Endothelial cell of umbilical vein (primary cell): ENCODE results near the gene RYR2. TPM values are rescaled to one million over a fixed set of nuclear protein-coding genes. Genes with fewer than 3 reads are reported as not detected.

Experiments
- BruUV-seq: library from RNA; stranded (reverse); fragments of 400-500 nt; replicated peaks from 2 replicates; lab custom pipeline; 2021; lab: Mats Ljungman, UMichigan
- CTCF ChIA-PET: fragments of 300-600, 350-600 bp; sonication (Branson Sonifier 250); formaldehyde crosslinking; loops from one replicate; lab custom pipeline; 2021; ENCODE audit warnings: antibody characterized with exemption, inconsistent platforms; lab: Charles Lee
- POLR2A ChIA-PET: fragments of 300-600, 350-600 bp; sonication (Branson Sonifier 250); formaldehyde crosslinking; loops from one replicate; lab custom pipeline; 2021; ENCODE audit warnings: antibody characterized with exemption, inconsistent platforms; lab: Charles Lee
- DNase-seq: peaks from one replicate; pipeline ENCODE4 v3.0.0-alpha.2; 2011; ENCODE audit warnings: low read depth, low spot score
- FAIRE-seq: peaks from 2 replicates; lab custom pipeline; 2011; peaks lifted over from hg19 to GRCh38; lab: Jason Lieb, UNC
- H2AFZ ChIP-seq: 2 replicates; pipeline ENCODE4 v1.6.0; 2012; ENCODE audit warnings: low read depth, low read length, control low read depth, inconsistent platforms
- H3K27ac ChIP-seq: 2 replicates; pipeline ENCODE4 v1.5.1; 2011; ENCODE audit warnings: low read depth, mild to moderate bottlenecking, control low read depth, low read length, moderate library complexity; ENCODE audit not compliant: insufficient read depth
- H3K27me3 ChIP-seq, 2 experiments: 2 replicates each; pipeline versions ENCODE4 v1.6.0 to v1.6.1; 2011; ENCODE audit warnings: low read length in 2 of 2, mixed read lengths in 1 of 2; ENCODE audit not compliant: control insufficient read depth in 2 of 2, insufficient read depth in 2 of 2
- H3K36me3 ChIP-seq, 2 experiments: 2 replicates in 1 of 2; 3 replicates in 1 of 2; pipeline ENCODE4 v1.5.1; 2011; ENCODE audit warnings: low read length in 2 of 2, mild to moderate bottlenecking in 1 of 2, moderate library complexity in 1 of 2; ENCODE audit not compliant: control insufficient read depth in 2 of 2, insufficient read depth in 2 of 2; ENCODE audit errors: extremely low read depth in 1 of 2
- H3K4me1 ChIP-seq: 3 replicates; pipeline ENCODE4 v1.5.1; 2011; ENCODE audit warnings: mild to moderate bottlenecking, low read length; ENCODE audit not compliant: control insufficient read depth, insufficient read depth; ENCODE audit errors: extremely low read depth
- H3K4me2 ChIP-seq: 2 replicates; pipeline ENCODE4 v1.6.1; 2011; ENCODE audit warnings: low read length, control low read depth, mixed read lengths; ENCODE audit not compliant: insufficient read depth
- H3K4me3 ChIP-seq, 3 experiments: fragments of 200-600 bp in 1 of 3; sonication (generic), shearing (Covaris generic) in 1 of 3; replicated peaks in 1 of 3; 2 replicates each; pipeline ENCODE4 v1.5.1; 2011 to 2016; ENCODE audit warnings: control low read depth in 3 of 3, low read length in 3 of 3, mild to moderate bottlenecking in 2 of 3, inconsistent platforms in 1 of 3, low read depth in 1 of 3, moderate library complexity in 1 of 3; ENCODE audit not compliant: insufficient read depth in 1 of 3
- H3K79me2 ChIP-seq: 2 replicates; pipeline ENCODE4 v1.6.0; 2012; ENCODE audit warnings: low read length, inconsistent platforms; ENCODE audit not compliant: control insufficient read depth, insufficient read depth
- H3K9ac ChIP-seq: replicated peaks from 2 replicates; pipeline ENCODE3; 2011; ENCODE audit warnings: low read length, control low read depth; ENCODE audit not compliant: insufficient read depth; ENCODE audit errors: extremely low read depth
- H3K9me1 ChIP-seq: replicated peaks from 3 replicates; pipeline ENCODE4 v1.6.0; 2011; ENCODE audit warnings: mild to moderate bottlenecking, low read length; ENCODE audit not compliant: control insufficient read depth, insufficient read depth; ENCODE audit errors: extremely low read depth
- H3K9me3 ChIP-seq: replicated peaks from 2 replicates; pipeline ENCODE4 v1.5.1; 2012; ENCODE audit warnings: low read length, inconsistent platforms; ENCODE audit not compliant: control insufficient read depth, insufficient read depth
- H4K20me1 ChIP-seq: replicated peaks from 2 replicates; pipeline ENCODE3; 2011; ENCODE audit warnings: mild to moderate bottlenecking, low read length; ENCODE audit not compliant: control insufficient read depth, insufficient read depth; ENCODE audit errors: extremely low read depth
- CTCF ChIP-seq, 2 donors: IDR thresholded peaks; 1 replicate in 1 of 2; 2 replicates in 1 of 2; pipeline ENCODE4 v1.5.1; 2011; ENCODE audit warnings: low read length in 2 of 2, mild to moderate bottlenecking in 2 of 2, moderate library complexity in 2 of 2, control low read depth in 1 of 2, inconsistent platforms in 1 of 2, low read depth in 1 of 2; ENCODE audit not compliant: insufficient read depth in 1 of 2; ENCODE audit errors: extremely low read depth in 1 of 2
- EZH2 ChIP-seq: IDR thresholded peaks from 2 replicates; pipeline ENCODE4 v1.6.1; 2012; ENCODE audit warnings: borderline replicate concordance, low read depth, mild to moderate bottlenecking, moderate library complexity, low read length, inconsistent platforms; ENCODE audit not compliant: severe bottlenecking
- FOS ChIP-seq: IDR thresholded peaks from 2 replicates; pipeline ENCODE4 v1.6.1; 2011; ENCODE audit warnings: mild to moderate bottlenecking, low read length, moderate library complexity, borderline replicate concordance; ENCODE audit not compliant: insufficient read depth
- GATA2 ChIP-seq: IDR thresholded peaks from 2 replicates; pipeline ENCODE4 v1.7.0; 2011; ENCODE audit warnings: low read depth, mild to moderate bottlenecking, moderate library complexity, mixed read lengths, low read length; ENCODE audit not compliant: insufficient read length, insufficient read depth
- JUN ChIP-seq: IDR thresholded peaks from 2 replicates; pipeline ENCODE4 v1.6.1; 2011; ENCODE audit warnings: borderline replicate concordance, low read depth; ENCODE audit not compliant: insufficient read length, insufficient read depth
- MAX ChIP-seq: IDR thresholded peaks from 2 replicates; pipeline ENCODE4 v1.6.1; 2011; ENCODE audit not compliant: insufficient read depth, insufficient read length
- MYC ChIP-seq: IDR thresholded peaks from one replicate; pipeline ENCODE4 v1.6.1; 2011; ENCODE audit warnings: mild to moderate bottlenecking, low read depth, low read length
- POLR2A ChIP-seq: IDR thresholded peaks from 2 replicates; pipeline ENCODE4 v1.6.1; 2012; ENCODE audit warnings: low read depth, mild to moderate bottlenecking, control low read depth, low read length
- POLR2AphosphoS5 ChIP-seq: IDR thresholded peaks from 2 replicates; pipeline ENCODE4 v1.6.1; 2012; ENCODE audit warnings: low read depth, mild to moderate bottlenecking, control low read depth, low read length, moderate library complexity; ENCODE audit not compliant: insufficient read depth
- dilution Hi-C: fragments of 300-500 bp; cut with MboI; formaldehyde crosslinking; loops from one replicate; pipeline ENCODE4 v1.15.0; 2019; ENCODE audit warnings: low sequenced_read_pairs; ENCODE audit not compliant: extremely low pct_ligation_motif_present
- intact Hi-C: fragments of 100-400 bp; cut with micrococcal nuclease; formaldehyde crosslinking; loops from one replicate; pipeline ENCODE4 v1.10.0; 2022
- polyA plus RNA-seq, 4 experiments: library from polyadenylated mRNA; depleted of rRNA in 3 of 4; stranded (reverse) in 3 of 4; unstranded in 1 of 4; fragments of >200 nt; gene quantifications; 2 replicates each; pipeline versions ENCODE4 v1.2.1 to v1.2.3, GENCODE V29; 2011 to 2012; ENCODE audit warnings: missing spikeins in 1 of 4
- total RNA-seq: library from RNA; stranded (reverse); gene quantifications from 2 replicates; pipeline ENCODE4 v1.2.3, GENCODE V29; 2021

Gene RYR2
- total and polyA plus RNA-seq, 2 donors (not counting 3 experiments of a cell fraction or from before 2014, with no cell fraction given): not detected

- DNase-seq (no peak), FAIRE-seq (no peak)
- intact Hi-C loops: no loop called here
- CTCF ChIA-PET: interaction anchor here (0.6 kb wide), 1 partner anchor 525 kb away, joined by 4 read pairs; no protein-coding TSS in a partner anchor
- H3K9ac ChIP-seq: no peak overlapping the region
- TF ChIP-seq MAX (no peak), FOS (no peak), MYC (no peak), JUN (no peak), POLR2AphosphoS5 (no peak), POLR2A (no peak)
- H4K20me1 ChIP-seq: no peaks in the 10 kb centered on the region
- dilution Hi-C loops: no loop called here
- no peaks in the 10 kb centered on the region for H3K4me1 ChIP-seq
- no TSS peak for BruUV-seq
- POLR2A ChIA-PET: no interaction called here
- no peaks in the 10 kb centered on the region for H3K36me3 ChIP-seq
- no peak overlapping the region for H3K4me3 ChIP-seq
- H3K79me2 ChIP-seq: no peaks in the 10 kb centered on the region
- H3K9me1 ChIP-seq: no peaks in the 10 kb centered on the region
- no peaks in the 10 kb centered on the region for H3K9me3 ChIP-seq
- H2AFZ ChIP-seq: no peak overlapping the region
- no peak overlapping the region for H3K4me2 ChIP-seq
- H3K27me3 ChIP-seq: no peaks in the 10 kb centered on the region
- no peak overlapping the region for H3K27ac ChIP-seq
These were observed 91.9 kb downstream of the RYR2 start for GRCh38 chr1:237133921-237134320.

GRCh38 chr1:237134929-237135328 lies 92.9 kb downstream of the RYR2 start:
- Histone ChIP-seq H3K4me2 (no peak overlapping the region), H3K27ac (no peak overlapping the region), H3K9me3 (no peaks in the 10 kb centered on the region), H4K20me1 (no peaks in the 10 kb centered on the region), H3K27me3 (no peaks in the 10 kb centered on the region), H3K79me2 (no peaks in the 10 kb centered on the region), H3K9me1 (no peaks in the 10 kb centered on the region), H3K4me1 (no peaks in the 10 kb centered on the region), H3K9ac (no peak overlapping the region), H3K36me3 (no peaks in the 10 kb centered on the region), H2AFZ (no peak overlapping the region), H3K4me3 (no peak overlapping the region)
- DNase-seq (no peak), FAIRE-seq (no peak)
- CTCF ChIA-PET: no interaction called here
- POLR2A ChIA-PET: no interaction called here
- BruUV-seq: no TSS peak
- TF ChIP-seq EZH2 (no peak), POLR2A (no peak), MYC (no peak), JUN (no peak), FOS (no peak), GATA2 (no peak), CTCF (IDR thresholded peaks at IDR 0.05; ENCODE audit: extremely low read depth in 1 of 2, insufficient read depth in 1 of 2, low read depth in 1 of 2, low read length in 2 of 2) (no peak), POLR2AphosphoS5 (no peak), MAX (no peak)
- dilution Hi-C loops (no loop called here), intact Hi-C loops (no loop called here)
